ENCODE data around the gene BAZ2A.

- TF ChIP-seq, protein P1, sequence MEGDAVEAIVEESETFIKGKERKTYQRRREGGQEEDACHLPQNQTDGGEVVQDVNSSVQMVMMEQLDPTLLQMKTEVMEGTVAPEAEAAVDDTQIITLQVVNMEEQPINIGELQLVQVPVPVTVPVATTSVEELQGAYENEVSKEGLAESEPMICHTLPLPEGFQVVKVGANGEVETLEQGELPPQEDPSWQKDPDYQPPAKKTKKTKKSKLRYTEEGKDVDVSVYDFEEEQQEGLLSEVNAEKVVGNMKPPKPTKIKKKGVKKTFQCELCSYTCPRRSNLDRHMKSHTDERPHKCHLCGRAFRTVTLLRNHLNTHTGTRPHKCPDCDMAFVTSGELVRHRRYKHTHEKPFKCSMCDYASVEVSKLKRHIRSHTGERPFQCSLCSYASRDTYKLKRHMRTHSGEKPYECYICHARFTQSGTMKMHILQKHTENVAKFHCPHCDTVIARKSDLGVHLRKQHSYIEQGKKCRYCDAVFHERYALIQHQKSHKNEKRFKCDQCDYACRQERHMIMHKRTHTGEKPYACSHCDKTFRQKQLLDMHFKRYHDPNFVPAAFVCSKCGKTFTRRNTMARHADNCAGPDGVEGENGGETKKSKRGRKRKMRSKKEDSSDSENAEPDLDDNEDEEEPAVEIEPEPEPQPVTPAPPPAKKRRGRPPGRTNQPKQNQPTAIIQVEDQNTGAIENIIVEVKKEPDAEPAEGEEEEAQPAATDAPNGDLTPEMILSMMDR (optimal IDR thresholded peaks at IDR 0.05 in 1 of 3, IDR thresholded peaks at IDR 0.05 in 1 of 3, conservative IDR thresholded peaks at IDR 0.05 in 1 of 3; ENCODE audit: extremely low read depth in 1 of 3, insufficient read depth in 2 of 3, low read length in 3 of 3), result no peak
- no peak for TF ChIP-seq EZH2 (IDR thresholded peaks at IDR 0.05; ENCODE audit: low read length)
Observed at GRCh38 chr12:56622535-56622934, 7.6 kb downstream of the BAZ2A start.
